Mucosa of descending colon (tissue), 3 donors: ENCODE measurements around the gene OFD1. TPM values are rescaled to one million over a fixed set of nuclear protein-coding genes. Genes with fewer than 3 reads are reported as not detected.

ENCODE experiments used
- ATAC-seq: fragments of 200-7000 bp; cut with Tn5 transposase; one replicate; pipeline ENCODE4 v1.9.1; 2020; ENCODE audit warnings: mild to moderate bottlenecking, moderate library complexity
- DNase-seq, 3 donors: peaks; one replicate each; pipeline ENCODE4 v3.0.0-alpha.2; 2020
- H3K36me3 ChIP-seq: fragments of 200-600 bp; one replicate; pipeline ENCODE4 v1.8.0; 2021; ENCODE audit warnings: low read depth, mild to moderate bottlenecking
- H3K4me1 ChIP-seq: fragments of 200-600 bp; one replicate; pipeline ENCODE4 v1.8.0; 2021; ENCODE audit warnings: low read depth, mild to moderate bottlenecking
- H3K4me3 ChIP-seq: fragments of 200-600 bp; one replicate; pipeline ENCODE4 v1.8.0; 2021; ENCODE audit warnings: mild to moderate bottlenecking
- H3K9me3 ChIP-seq: fragments of 200-600 bp; one replicate; pipeline ENCODE4 v1.8.0; 2021; ENCODE audit warnings: mild to moderate bottlenecking
- intact Hi-C, 2 donors: fragments of 100-400 bp; cut with DNase I in 1 of 2; cut with micrococcal nuclease in 1 of 2; formaldehyde crosslinking; loops; one replicate each; pipeline versions ENCODE4 v1.11.0 to v1.11.1; 2022; cut with DNase I, micrococcal nuclease
- total RNA-seq, 3 donors: library from RNA; stranded (reverse); fragmentation: NEBNext Ultra II Directional in 2 of 3; extraction: Animal tissue kit (Norgen Biotek cat#: 25700) in 2 of 3; gene quantifications; one replicate each; pipeline versions ENCODE4 v1.2.1 to v1.2.4, GENCODE V29; 2021 to 2023
- TF ChIP-seq, protein P1 (sequence below): fragments of 200-600 bp; IDR thresholded peaks from one replicate; pipeline ENCODE4 v1.8.0; 2022; ENCODE audit warnings: antibody characterized with exemption, mild to moderate bottlenecking
- donor health status: DM: no; HTN: no; CAD: no; lungs with moderate emphysema.
- donor health status: DM: no; HTN: no; CAD: no.
- donor health status: DM: no; HTN: yes; CAD: no.

The OFD1 gene
- total RNA-seq, 3 donors from 2014 or later = 26.0 to 49.4 (median 32.6) TPM

DNA sequence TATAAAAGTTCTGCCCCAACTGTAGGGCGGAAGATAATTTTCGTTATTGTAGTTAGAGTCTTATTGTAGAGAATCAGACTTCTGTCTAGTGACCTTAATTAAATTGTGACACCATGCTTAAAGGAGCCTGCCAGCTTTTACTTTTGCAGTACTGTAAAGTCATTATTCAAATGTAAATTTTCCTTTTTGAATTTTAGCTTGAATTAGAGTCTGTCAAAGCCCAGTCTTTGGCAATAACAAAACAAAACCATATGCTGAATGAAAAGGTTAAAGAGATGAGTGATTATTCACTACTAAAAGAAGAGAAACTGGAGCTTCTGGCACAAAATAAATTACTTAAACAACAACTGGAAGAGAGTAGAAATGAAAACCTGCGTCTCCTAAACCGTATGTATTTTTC, 21.8 kb downstream of the OFD1 start:
- ATAC-seq (no peak), DNase-seq (no peak)
- H3K4me1 ChIP-seq = no peaks in the 10 kb centered on the region
- no peaks in the 10 kb centered on the region for H3K9me3 ChIP-seq
- H3K4me3 ChIP-seq = no peak overlapping the region
- intact Hi-C loops = no loop called here
- TF ChIP-seq, protein P1, sequence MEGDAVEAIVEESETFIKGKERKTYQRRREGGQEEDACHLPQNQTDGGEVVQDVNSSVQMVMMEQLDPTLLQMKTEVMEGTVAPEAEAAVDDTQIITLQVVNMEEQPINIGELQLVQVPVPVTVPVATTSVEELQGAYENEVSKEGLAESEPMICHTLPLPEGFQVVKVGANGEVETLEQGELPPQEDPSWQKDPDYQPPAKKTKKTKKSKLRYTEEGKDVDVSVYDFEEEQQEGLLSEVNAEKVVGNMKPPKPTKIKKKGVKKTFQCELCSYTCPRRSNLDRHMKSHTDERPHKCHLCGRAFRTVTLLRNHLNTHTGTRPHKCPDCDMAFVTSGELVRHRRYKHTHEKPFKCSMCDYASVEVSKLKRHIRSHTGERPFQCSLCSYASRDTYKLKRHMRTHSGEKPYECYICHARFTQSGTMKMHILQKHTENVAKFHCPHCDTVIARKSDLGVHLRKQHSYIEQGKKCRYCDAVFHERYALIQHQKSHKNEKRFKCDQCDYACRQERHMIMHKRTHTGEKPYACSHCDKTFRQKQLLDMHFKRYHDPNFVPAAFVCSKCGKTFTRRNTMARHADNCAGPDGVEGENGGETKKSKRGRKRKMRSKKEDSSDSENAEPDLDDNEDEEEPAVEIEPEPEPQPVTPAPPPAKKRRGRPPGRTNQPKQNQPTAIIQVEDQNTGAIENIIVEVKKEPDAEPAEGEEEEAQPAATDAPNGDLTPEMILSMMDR = no peak
- H3K36me3 ChIP-seq = no peaks in the 10 kb centered on the region

DNA sequence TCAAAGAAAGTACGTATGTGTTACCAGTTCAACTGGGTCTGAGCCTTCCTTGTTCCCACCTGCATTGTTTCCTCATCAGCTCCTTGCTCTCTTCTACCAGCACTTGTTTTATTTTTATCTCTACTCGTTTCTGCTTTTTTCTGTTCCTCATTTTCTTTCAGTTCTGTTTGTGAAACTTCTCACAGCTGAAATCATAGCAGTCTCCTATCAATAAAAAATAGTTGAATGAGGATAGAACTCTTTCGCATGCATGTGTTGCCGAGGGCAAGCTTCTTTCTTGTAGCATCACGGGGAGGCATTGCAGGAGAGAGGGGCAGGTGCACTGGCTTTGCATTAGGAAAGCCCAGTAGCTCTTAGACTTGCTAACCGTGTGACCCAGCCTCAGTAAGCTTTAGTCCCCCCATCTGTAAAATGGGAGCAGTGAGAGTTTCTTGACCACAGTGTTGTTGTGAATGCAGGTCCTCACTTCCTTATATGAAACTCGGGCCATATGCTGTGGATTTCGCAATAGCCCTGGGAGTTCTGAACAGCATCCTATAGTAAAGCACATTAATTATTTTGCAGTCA, 24.7 kb downstream of the OFD1 start:
- H3K4me3 ChIP-seq = no peak overlapping the region
- intact Hi-C loops = no loop called here
- DNase-seq (no peak), ATAC-seq (peak; percentile 31)
- H3K36me3 ChIP-seq = no peaks in the 10 kb centered on the region
- TF ChIP-seq, protein P1 = no peak
- no peaks in the 10 kb centered on the region for H3K9me3 ChIP-seq
- no peaks in the 10 kb centered on the region for H3K4me1 ChIP-seq

DNA sequence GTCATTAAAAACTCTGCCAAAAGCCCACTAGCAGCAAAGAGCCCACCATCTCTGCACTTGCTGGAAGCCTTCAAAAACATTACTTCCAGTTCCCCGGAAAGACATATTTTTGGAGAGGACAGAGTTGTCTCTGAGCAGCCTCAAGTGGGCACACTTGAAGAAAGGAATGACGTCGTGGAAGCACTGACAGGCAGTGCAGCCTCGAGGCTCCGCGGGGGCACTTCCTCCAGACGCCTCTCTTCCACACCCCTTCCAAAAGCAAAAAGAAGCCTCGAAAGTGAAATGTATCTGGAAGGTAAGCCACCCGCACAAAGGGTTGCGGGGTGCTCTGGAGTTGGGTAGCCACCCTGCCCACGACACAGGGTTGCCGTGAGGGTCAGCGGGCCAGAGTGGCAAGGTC, 25.9 kb downstream of the OFD1 start:
- Histone ChIP-seq H3K9me3 (no peaks in the 10 kb centered on the region), H3K36me3 (no peaks in the 10 kb centered on the region), H3K4me1 (no peaks in the 10 kb centered on the region), H3K4me3 (no peak overlapping the region)
- TF ChIP-seq, protein P1 = no peak
- DNase-seq = no peak
- intact Hi-C loops = no loop called here
- ATAC-seq = no peak

DNA sequence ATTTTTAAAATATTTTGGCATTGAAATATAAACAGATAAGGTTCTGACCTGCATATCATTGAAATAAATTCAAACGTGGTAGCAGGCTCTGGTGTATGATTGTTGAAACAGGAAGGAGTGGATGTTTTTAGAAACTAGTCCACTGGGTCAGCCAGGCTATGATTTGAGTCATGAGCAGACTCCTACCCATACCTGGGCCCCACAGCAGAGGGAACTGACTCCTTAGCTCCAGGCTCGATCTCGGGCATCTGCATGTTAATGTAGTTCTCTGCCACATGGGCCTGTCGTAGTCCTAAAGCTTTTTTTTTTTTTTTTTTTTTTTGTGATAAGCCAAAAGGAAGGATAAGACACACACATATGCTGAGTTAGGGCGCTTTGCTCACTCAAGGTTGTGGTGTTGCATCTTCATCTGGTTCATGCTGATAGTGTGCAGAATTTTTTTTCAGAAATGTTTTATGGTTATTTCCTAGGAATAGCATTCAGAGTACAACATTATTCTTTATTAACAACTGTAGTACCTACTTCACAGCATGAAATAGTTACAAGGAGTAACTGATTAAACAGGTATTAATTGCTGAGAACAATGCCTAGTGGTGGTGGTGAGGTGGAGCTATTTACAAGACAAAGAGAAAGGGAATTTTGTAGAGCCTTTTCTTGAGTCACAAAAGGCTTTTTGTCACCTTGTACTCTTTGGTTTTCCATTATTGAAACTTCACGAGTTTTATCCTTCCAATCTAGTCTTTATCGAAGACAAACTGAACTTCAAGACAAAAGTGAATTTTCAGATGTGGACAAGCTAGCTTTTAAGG, 27.3 kb downstream of the OFD1 start:
- intact Hi-C loops = no loop called here
- no peaks in the 10 kb centered on the region for H3K36me3 ChIP-seq
- no peak overlapping the region for H3K4me3 ChIP-seq
- no peak for DNase-seq
- no peaks in the 10 kb centered on the region for H3K4me1 ChIP-seq
- no peaks in the 10 kb centered on the region for H3K9me3 ChIP-seq
- TF ChIP-seq, protein P1 = no peak
- no peak for ATAC-seq

DNA sequence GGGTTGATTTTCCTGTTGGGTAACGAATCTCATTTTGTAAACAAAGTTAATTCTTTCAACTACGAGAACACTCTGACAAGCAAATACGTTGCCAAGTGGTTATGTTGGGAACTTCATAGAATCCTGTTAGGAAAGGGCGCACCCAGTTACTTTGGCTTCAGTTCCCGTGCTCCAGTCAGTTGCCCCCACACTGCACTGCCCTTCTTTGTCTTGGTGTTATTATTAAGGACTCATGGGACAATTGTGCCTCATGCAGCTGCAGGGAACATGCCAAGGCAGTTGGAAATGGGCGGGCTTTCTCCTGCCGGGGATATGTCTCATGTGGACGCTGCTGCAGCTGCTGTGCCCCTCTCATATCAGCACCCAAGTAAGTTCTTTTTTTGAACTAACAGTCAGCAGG, 28.9 kb downstream of the OFD1 start:
- no peak for ATAC-seq

More for the DNA sequence above, 28.9 kb downstream of the OFD1 start:
- TF ChIP-seq, protein P1 = no peak
- DNase-seq = no peak
- H3K4me1 ChIP-seq = no peaks in the 10 kb centered on the region
- intact Hi-C loops = no loop called here
- no peaks in the 10 kb centered on the region for H3K36me3 ChIP-seq
- no peaks in the 10 kb centered on the region for H3K9me3 ChIP-seq
- H3K4me3 ChIP-seq = no peak overlapping the region
